Thyroid gland (tissue), 4 donors: ENCODE data around the gene UMODL1.

Experiments
- CTCF ChIP-seq, 6 experiments: fragments of 200-600 bp in 3 of 6; fragments of 450-650 bp in 3 of 6; sonication (generic) in 3 of 6; IDR thresholded peaks; one replicate each; pipeline ENCODE4 v1.5.1; 2016 to 2019; ENCODE audit warnings: antibody characterized with exemption in 6 of 6, mild to moderate bottlenecking in 2 of 6, inconsistent platforms in 1 of 6, moderate library complexity in 1 of 6
- POLR2A ChIP-seq, 2 donors: fragments of 450-650 bp; IDR thresholded peaks; one replicate each; pipeline ENCODE4 v1.6.1; 2017; ENCODE audit warnings: antibody characterized with exemption in 2 of 2, mild to moderate bottlenecking in 2 of 2, moderate library complexity in 1 of 2

GRCh38 chr21:42032968-42033367 lies 38.1 kb upstream of the UMODL1 start:
- no peak for TF ChIP-seq CTCF (IDR thresholded peaks at IDR 0.05)
- TF ChIP-seq POLR2A (IDR thresholded peaks at IDR 0.05): no peak
